ENCODE results near the gene ACHE. TPM values are rescaled to one million over a fixed set of nuclear protein-coding genes. Genes with fewer than 3 reads are reported as not detected.

The ACHE gene
- total RNA-seq: under 0.01 and 0.15 TPM in 2 replicates

DNA sequence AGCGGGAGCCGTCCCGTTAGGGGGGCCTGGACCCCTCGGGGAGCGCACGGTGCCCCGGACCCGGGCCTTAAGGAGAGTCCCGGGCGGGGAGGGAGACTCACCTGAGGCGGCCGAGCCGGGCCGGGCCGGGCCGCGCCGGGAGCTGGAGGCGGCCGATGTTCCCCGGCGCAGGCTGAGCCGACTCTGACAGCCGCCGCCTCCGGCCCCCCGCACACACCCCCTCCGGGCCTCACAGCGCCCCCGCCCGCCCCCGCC lies at the start of gene ACHE:
ACHE (minus strand) TSS at position 188 of the 255 bp plus-strand sequence. CDS start 1,656 bp downstream, outside the sequence.

DNA sequence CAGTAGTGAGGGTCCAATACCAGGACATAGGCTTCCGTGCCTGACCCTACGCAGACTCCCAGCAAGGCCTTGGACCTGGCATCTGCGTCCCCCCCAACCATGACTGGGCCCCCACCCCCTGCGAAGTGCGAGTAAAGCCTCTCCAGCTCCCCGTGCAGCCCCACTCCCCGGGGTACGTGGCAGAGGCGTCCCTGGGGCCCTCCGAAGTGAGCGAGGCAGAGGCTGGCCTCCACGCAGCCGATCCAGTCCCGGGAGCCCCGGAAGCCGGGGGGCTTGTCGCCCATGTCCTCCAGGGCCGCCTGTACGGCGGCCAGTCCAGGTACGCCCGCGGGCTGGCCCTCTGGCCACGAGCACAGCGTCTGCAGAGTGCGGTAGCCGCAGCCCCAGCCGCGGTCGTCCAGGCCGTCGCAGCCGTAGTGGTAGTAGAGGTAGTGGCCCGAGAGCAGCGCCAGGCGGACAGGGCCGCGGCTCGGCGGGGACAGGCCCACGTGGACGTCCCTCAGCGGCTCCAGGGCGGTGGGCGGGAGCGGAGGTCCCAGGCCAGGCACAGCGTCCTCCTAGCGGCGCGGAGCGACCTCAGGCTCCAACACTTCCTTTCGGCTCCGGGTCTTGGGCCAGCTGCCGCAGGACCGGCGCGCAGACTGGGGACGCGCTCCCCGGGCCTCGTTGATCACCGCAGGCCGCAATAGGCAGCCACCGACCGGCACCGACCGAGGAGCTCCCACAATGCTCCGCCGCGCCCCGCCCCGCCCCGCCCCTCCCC lies 6.5 kb downstream of the ACHE start, which contains the start of gene UFSP1:
UFSP1 (minus strand) TSS at position 728 of the 763 bp plus-strand sequence; CDS start at position 284, 444 bp downstream.

DNA sequence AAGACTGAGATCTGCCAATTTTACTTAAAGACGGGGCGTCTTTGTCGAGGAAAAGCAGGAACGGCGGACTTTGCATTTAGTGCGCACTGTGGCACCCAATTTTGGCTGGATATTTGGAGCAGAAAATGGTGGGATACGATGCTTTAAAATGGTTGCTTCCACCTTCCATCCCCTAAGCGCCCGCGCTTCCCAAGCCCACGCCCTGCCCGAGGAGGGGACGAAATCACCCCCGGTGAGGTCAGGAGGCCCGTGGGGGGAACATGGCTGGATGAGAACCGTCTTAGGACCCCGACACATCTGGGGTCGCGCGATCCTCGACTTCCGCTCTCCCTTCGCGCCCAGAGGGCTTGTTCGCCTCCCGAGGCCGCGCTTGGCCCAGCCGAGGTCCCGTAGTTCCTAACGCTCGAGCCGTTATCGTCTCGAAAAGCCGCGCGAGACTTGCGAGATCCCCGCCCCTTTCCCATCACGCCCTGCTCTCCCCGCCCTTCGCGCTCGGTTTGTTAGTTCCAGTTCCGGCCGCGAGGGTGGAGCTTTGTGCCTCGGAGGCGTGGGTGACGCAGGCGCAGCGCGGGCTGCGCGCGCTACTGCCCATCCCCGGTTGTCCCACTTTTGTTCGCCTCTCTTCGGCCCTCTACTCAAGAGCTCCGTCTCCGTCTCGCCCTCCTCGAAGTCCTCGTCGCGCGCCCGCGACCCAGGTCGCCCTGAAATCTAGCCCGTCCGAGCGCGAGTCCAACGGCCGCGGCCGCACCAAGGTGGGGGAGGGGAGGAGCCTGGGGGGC lies 20.9 kb downstream of the ACHE start, which contains the start of gene SRRT:
SRRT (plus strand) TSS at position 527 of the 779 bp plus-strand sequence. CDS start 488 bp downstream, outside the sequence.

GRCh38 chr7:100867040-100867775 lies 28.5 kb downstream of the ACHE start, which contains the start of gene TRIP6:
TRIP6 (plus strand) TSS chr7:100867387; CDS start chr7:100867498, 111 bp downstream.

GRCh38 chr7:100852048-100852872 lies 43.4 kb downstream of the ACHE start, which contains the start of gene SLC12A9:
SLC12A9 (plus strand) TSS chr7:100852713; CDS start chr7:100854198, 1,485 bp downstream.

Other genes starting within 250 kb of the ACHE start
- not detected in 2 replicates for gene ACTL6B, start 239.4 kb downstream of the ACHE start, total RNA-seq
- gene GNB2, start 222.1 kb downstream of the ACHE start, total RNA-seq: 72.9 and 88.0 TPM in 2 replicates
- gene GIGYF1, start 201.6 kb downstream of the ACHE start, total RNA-seq: 9.1 and 13.8 TPM in 2 replicates
- 43.6 and 67.2 TPM in 2 replicates for gene POP7, start 189.8 kb downstream of the ACHE start, total RNA-seq
- gene EPO, start 175.4 kb downstream of the ACHE start, total RNA-seq: not detected in 2 replicates
- gene ZAN, start 162.3 kb downstream of the ACHE start, total RNA-seq: not detected in 2 replicates
- gene EPHB4, start 68.4 kb downstream of the ACHE start, total RNA-seq: 90.3 and 102 TPM in 2 replicates
- gene SLC12A9, start 43.2 kb downstream of the ACHE start, total RNA-seq: 17.2 TPM in 2 replicates
- gene TRIP6, start 28.5 kb downstream of the ACHE start, total RNA-seq: 42.9 and 49.5 TPM in 2 replicates
- 43.6 and 43.9 TPM in 2 replicates for gene SRRT, start 20.8 kb downstream of the ACHE start, total RNA-seq
- 2.9 and 5.2 TPM in 2 replicates for gene UFSP1, start 6.2 kb downstream of the ACHE start, total RNA-seq
- not detected in 2 replicates for gene MUC3A, start 53.6 kb upstream of the ACHE start, total RNA-seq
- not detected in 2 replicates for gene MUC12, start 73.7 kb upstream of the ACHE start, total RNA-seq
- gene MUC17, start 124.2 kb upstream of the ACHE start, total RNA-seq: not detected in 2 replicates
- gene TRIM56, start 189.6 kb upstream of the ACHE start, total RNA-seq: 6.5 and 17.5 TPM in 2 replicates
- 1,622 and 2,149 TPM in 2 replicates for gene SERPINE1, start 231.2 kb upstream of the ACHE start, total RNA-seq

All from epithelial cell of umbilical artery (primary cell).